Fibroblast of the aortic adventitia (primary cell): ENCODE data around the gene ZNF615. TPM values are rescaled to one million over a fixed set of nuclear protein-coding genes. Genes with fewer than 3 reads are reported as not detected.
"Not testable (repeated sequence)": the region's sequence is repeated elsewhere in the genome, so short reads cannot be mapped to it uniquely, and the experiment has no call there.

ENCODE experiments used
- DNase-seq: peaks from one replicate; pipeline ENCODE4 v3.0.0-alpha.2; 2010; ENCODE audit warnings: low read depth
- H3K4me3 ChIP-seq: 2 replicates; pipeline ENCODE4 v1.5.1; 2011; ENCODE audit warnings: low read depth, mild to moderate bottlenecking, control low read depth, low read length, moderate library complexity
- total RNA-seq: library from RNA; depleted of rRNA; stranded (reverse); fragments of >200 nt; gene quantifications from 2 replicates; pipeline ENCODE4 v1.2.3, GENCODE V29; 2012; ENCODE audit warnings: low replicate concordance
- TF ChIP-seq, protein P1 (sequence below): IDR thresholded peaks from 2 replicates; pipeline ENCODE4 v1.5.1; 2011; ENCODE audit warnings: mild to moderate bottlenecking, low read length, control low read depth, inconsistent platforms; ENCODE audit not compliant: insufficient read depth

The ZNF615 gene
- total RNA-seq, 1 donor = 10.8 TPM

DNA sequence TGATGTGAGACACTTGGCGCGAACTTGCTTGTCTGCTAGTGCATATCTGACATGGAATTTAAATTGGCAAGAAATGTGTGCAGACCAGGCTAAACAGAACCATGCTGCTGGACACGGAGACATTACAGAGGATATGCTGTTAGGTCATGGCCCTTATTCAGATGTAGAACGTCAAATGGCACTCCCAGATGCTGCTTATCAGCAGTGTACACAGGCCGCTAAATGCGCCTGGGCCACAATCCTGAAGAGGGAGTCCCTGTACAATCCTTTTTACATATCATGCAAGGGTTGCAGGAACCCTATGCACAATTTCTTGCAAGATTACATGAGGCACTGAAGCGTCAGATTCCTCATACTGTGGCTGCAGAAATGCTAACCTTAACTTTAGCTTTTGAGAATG is 30.7 kb downstream of the ZNF615 start:
- TF ChIP-seq, protein P1, sequence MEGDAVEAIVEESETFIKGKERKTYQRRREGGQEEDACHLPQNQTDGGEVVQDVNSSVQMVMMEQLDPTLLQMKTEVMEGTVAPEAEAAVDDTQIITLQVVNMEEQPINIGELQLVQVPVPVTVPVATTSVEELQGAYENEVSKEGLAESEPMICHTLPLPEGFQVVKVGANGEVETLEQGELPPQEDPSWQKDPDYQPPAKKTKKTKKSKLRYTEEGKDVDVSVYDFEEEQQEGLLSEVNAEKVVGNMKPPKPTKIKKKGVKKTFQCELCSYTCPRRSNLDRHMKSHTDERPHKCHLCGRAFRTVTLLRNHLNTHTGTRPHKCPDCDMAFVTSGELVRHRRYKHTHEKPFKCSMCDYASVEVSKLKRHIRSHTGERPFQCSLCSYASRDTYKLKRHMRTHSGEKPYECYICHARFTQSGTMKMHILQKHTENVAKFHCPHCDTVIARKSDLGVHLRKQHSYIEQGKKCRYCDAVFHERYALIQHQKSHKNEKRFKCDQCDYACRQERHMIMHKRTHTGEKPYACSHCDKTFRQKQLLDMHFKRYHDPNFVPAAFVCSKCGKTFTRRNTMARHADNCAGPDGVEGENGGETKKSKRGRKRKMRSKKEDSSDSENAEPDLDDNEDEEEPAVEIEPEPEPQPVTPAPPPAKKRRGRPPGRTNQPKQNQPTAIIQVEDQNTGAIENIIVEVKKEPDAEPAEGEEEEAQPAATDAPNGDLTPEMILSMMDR = no peak
- no peak overlapping the region for H3K4me3 ChIP-seq
- DNase-seq = no peak

DNA sequence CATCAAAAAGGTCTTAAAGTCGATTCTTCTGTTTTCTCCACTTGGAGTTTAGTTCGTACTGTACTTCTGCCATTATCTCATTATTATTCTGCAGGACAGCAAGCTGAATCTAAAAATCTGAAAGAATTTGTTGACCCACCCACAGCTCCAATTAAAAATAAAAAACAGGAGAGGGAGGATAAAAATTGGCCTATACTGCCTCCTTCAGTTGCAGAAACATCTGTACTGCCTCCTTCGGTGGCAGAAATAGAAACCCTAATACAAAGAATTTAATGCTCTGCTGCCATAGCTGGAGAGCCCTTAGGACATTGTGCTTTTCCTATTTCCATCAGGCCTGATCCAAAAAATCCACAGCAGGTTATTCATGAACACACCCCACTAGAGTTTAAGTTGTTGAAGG is 31.2 kb downstream of the ZNF615 start:
- H3K4me3 ChIP-seq = no peak overlapping the region
- TF ChIP-seq, protein P1 = no peak
- no peak for DNase-seq

- not testable (repeated sequence) for H3K4me3 ChIP-seq, DNase-seq
These were observed 32.2 kb downstream of the ZNF615 start for GRCh38 chr19:51975787-51976186.

GRCh38 chr19:51971624-51972023 is 36.4 kb downstream of the ZNF615 start:
- DNase-seq = peak; percentile 22
- no peak overlapping the region for H3K4me3 ChIP-seq
- TF ChIP-seq, protein P1 = no peak

GRCh38 chr19:51970718-51971117 is 37.3 kb downstream of the ZNF615 start:
- no peak for DNase-seq
- H3K4me3 ChIP-seq = no peak overlapping the region

DNA sequence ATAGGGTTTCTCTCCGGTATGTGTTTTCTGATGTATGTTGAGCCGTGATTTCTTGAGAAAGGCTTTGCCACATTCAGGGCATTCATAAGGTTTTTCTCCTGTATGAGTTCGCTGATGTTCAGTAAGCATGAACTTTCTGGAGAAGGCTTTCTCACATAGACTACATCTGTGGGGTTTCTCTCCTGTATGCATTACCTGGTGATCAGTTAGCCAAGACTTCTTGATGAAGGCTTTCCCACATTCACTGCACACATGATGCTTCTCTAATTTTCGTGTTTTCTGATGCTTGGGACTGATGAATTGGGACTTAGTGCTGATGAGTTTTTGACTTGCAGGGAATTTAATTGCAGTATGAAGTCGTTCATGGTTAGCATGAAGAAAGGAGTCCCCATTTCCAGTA is 42.4 kb downstream of the ZNF615 start:
- TF ChIP-seq, protein P1 = no peak
- no peak overlapping the region for H3K4me3 ChIP-seq
- DNase-seq = no peak

More at GRCh38 chr19:51970718-51971117, 37.3 kb downstream of the ZNF615 start:
- TF ChIP-seq, protein P1 = no peak

DNA sequence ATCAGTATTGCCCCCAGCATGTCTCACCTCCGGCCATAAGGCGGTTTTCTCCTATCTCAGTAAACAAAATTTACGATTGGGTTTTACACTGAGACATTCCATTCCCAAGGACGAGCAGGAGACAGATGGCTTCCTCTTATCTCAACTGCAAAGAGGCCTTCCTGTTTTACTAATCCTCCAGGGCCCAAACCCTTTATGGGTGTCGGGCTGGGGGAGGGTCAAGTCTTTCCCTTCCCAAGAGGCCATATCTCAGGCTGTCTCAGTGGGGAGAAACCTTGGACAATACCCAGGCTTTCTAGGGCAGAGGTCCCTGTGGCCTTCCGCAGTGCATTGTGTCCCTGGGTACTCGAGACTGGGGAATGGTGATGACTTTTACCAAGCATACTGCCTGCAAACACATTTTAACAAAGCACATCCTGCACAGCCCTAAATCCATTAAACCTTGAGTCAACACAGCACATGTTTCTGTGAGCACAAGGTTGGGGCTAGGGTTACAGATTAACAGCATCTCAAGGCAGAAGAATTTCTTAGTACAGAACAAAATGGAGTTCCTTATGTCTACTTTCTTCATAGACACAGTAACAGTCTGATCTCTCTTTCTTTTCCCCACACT is 47.3 kb downstream of the ZNF615 start:
- not testable (repeated sequence) for H3K4me3 ChIP-seq, DNase-seq

DNA sequence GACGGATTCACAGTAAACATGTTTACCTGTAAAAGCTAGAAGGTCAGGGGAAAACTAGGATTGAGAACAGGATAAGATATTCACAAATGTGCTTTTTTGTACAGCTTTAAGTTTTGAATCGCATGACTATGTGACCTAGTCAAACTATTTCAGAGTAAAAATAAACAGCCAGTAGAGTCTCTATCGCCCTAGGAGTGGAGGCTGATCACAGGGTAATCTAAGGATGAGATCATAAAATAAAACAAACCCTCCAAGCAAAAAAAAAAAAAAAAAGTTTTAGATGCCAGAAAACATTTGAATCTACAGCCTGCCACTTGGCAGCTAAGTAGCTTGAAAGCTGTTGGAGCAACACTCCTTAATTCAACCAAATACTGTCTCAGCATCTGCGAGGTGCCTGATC is 48.2 kb downstream of the ZNF615 start:
- H3K4me3 ChIP-seq = no peak overlapping the region
- TF ChIP-seq, protein P1 = no peak
- DNase-seq = no peak

GRCh38 chr19:51957846-51958245 is 50.2 kb downstream of the ZNF615 start:
- H3K4me3 ChIP-seq = not testable (repeated sequence)

More at GRCh38 chr19:51957846-51958245, 50.2 kb downstream of the ZNF615 start:
- DNase-seq = not testable (repeated sequence)
